Islet of Langerhans (tissue), 1 donor: ENCODE results near the gene EPB41.
"Not testable (repeated sequence)": the region's sequence is repeated elsewhere in the genome, so short reads cannot be mapped to it uniquely, and the experiment has no call there.

Experiments
- FAIRE-seq: peaks from one replicate; lab custom pipeline; 2011; peaks lifted over from hg19 to GRCh38; lab: Jason Lieb, UNC

Gene EPB41

GRCh38 chr1:28914228-28915030 is at the start of gene EPB41:
TSS of gene EPB41 (plus strand) at chr1:28914569. CDS start at chr1:28987438, 72,869 bp downstream.
- FAIRE-seq, result no peak

GRCh38 chr1:28864695-28865094 is 49.7 kb upstream of the EPB41 start:
- no peak for FAIRE-seq

- no peak for FAIRE-seq
These were observed 48.2 kb upstream of the EPB41 start for GRCh38 chr1:28865997-28866650.

GRCh38 chr1:28867850-28868249 is 46.5 kb upstream of the EPB41 start:
- no peak for FAIRE-seq

- FAIRE-seq, result no peak
These were observed 44.4 kb upstream of the EPB41 start for GRCh38 chr1:28869952-28870351.

- FAIRE-seq, result no peak
These were observed 42.6 kb upstream of the EPB41 start for GRCh38 chr1:28871631-28872401.

GRCh38 chr1:28875134-28875533 is 39.2 kb upstream of the EPB41 start:
- FAIRE-seq, result not testable (repeated sequence)

GRCh38 chr1:28877132-28877781 is 37.1 kb upstream of the EPB41 start:
- FAIRE-seq, result peak; percentile 92

- FAIRE-seq, result no peak
These were observed 35.6 kb upstream of the EPB41 start for GRCh38 chr1:28878796-28879195.

GRCh38 chr1:28882009-28882628 is 32.2 kb upstream of the EPB41 start:
- FAIRE-seq, result peak; percentile 58

GRCh38 chr1:28883242-28883616 is 31.1 kb upstream of the EPB41 start:
- FAIRE-seq, result no peak

- no peak for FAIRE-seq
These were observed 28.9 kb upstream of the EPB41 start for GRCh38 chr1:28885472-28885877.

- FAIRE-seq, result no peak
These were observed 28.2 kb upstream of the EPB41 start for GRCh38 chr1:28885977-28886730.

- no peak for FAIRE-seq
These were observed 27.5 kb upstream of the EPB41 start for GRCh38 chr1:28886731-28887418.

GRCh38 chr1:28887419-28887834 is 26.9 kb upstream of the EPB41 start:
- FAIRE-seq, result no peak

GRCh38 chr1:28887835-28888682 is 26.3 kb upstream of the EPB41 start:
- FAIRE-seq, result no peak

GRCh38 chr1:28888915-28889314 is 25.5 kb upstream of the EPB41 start:
- FAIRE-seq, result no peak

GRCh38 chr1:28889357-28889756 is 25.0 kb upstream of the EPB41 start:
- no peak for FAIRE-seq

GRCh38 chr1:28890435-28890834 is 23.9 kb upstream of the EPB41 start:
- no peak for FAIRE-seq

GRCh38 chr1:28890836-28891235 is 23.5 kb upstream of the EPB41 start:
- no peak for FAIRE-seq
